Mucosa of gallbladder (tissue), 1 donor: ENCODE data around the gene GCNA. TPM values are rescaled to one million over a fixed set of nuclear protein-coding genes. Genes with fewer than 3 reads are reported as not detected.

Experiments
- DNase-seq: peaks from one replicate; pipeline ENCODE4 v3.0.0-alpha.2; 2020; ENCODE audit warnings: low spot score
- total RNA-seq: library from RNA; stranded (reverse); gene quantifications from one replicate; pipeline ENCODE4 v1.2.1, GENCODE V29; 2021
- donor health status: DM: no; HTN: no; CAD: no.

GCNA gene
- total RNA-seq, 1 donor from 2014 or later, result 2.0 TPM

DNA sequence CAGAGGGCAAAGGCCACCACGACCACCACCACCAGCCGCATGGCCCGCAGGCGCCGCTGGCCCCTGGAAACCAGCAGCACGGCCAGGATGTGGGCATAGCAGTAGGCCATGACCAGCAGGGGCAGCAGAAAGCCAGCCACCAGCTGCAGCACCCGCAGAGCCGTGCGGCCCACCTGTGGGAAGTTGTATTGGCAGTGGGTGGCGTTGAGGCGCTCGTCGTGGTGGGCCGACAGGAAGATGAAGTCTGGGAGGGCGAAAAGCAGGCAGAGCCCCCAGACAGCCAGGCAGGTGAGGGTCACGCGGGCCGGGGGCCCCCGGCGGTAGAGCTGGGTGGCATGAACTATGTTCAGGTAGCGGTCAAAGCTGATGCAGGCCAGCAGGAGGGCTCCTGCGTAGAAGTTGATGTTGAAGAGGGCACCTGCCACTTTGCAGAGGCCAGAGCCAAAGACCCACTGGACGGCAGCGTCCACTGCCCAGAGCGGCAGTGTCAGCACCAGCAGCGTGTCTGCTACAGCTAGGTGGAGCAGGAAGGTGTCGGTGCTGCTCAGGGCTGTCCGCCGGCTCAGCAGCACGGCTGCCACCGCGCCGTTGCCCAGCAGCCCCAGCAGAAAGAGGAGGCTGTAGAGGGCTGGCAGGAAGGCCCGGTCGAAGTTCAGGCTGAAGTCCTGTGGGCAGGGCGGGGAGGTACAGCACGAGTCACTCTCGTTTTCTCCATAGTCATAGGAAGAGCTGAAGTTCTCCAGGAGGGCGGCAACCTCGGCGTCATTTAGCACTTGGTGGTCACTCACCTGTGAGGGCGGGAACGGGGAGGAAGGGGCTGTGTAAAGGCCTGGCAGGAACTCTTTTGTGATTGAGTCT is 38.7 kb downstream of the GCNA start:
- DNase-seq, result peak; percentile 61

DNA sequence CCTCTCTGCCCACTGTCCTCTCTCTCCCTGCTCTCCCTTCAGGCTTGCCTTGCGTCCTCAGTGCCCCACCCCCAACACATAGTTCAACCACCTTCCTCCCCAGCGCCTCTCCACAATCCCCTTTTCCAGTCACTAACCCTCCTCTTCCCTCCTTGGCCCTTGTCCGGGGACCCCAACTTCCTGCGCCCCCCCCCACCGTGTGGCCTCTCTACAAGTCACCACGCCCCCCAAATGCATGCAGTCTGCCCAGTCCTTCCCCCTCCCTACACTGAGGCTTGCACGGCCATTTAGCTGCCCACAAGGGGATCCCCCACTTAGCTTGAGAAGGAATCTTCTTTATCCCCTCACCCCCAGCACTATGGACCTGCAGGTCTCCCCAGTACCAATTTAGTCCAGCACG is 39.5 kb downstream of the GCNA start:
- no peak for DNase-seq

DNA sequence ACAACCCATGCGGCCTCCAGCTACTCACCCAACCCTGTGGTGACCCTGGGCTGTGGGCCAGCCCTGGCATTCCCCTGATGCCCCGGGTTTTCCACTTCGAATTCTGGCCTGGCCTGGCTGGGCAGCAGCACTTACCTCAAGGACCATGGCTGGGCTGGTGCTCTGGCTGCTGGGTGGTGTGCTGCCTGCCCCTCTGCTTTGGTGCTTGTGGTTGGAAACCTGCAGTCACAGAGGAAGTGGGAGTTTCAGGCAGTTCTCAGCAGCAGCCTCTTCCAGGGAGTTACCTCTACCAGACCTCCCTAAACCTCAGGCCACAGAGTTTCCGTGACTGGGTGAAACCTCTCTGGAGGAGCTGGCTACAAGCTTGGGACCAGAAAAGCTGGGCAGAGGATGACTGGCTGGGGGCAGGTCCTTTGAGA is 40.1 kb downstream of the GCNA start, which contains the start of gene CXCR3:
TSS of gene CXCR3 (minus strand) at position 209 of the 419 bp plus-strand sequence. CDS start at position 147, 62 bp downstream.
- DNase-seq, result no peak

DNA sequence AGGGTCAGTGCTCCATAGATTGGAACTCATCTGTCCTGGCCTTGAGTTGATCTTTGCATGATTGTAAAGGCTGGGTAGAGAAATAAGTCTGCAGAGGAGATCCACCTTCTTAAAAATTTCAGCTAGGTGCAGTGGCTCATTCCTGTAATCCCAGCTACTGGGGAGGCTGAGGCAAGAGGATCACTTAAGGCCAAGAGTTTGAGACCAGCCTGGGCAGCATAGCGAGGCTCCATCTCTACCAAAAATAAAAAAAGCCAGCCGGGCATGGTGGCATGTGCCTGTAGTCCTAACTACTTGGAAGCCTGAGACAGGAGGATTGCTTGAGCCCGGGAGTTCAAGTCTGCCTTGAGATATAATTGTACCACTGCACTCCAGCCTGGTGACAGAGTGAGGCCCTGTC is 40.5 kb downstream of the GCNA start:
- DNase-seq, result no peak

DNA sequence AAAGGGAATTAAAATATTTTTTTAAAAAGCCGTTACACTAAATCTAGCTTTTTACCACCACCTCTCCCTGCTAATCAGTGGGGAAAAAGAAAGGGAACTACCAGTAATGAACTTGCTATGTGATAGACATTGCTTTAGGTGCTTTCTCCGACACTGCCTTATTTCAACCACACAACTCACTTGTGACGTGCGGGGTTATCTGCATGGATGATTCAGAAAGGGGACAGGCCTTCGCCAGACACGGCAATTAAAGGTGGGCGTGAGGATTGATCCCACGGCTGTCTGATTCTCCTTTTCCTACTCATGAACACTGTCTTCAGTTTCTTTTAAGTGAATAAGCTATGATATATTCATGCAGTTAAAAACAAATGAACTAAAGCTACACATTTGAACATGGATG is 41.0 kb downstream of the GCNA start:
- no peak for DNase-seq

DNA sequence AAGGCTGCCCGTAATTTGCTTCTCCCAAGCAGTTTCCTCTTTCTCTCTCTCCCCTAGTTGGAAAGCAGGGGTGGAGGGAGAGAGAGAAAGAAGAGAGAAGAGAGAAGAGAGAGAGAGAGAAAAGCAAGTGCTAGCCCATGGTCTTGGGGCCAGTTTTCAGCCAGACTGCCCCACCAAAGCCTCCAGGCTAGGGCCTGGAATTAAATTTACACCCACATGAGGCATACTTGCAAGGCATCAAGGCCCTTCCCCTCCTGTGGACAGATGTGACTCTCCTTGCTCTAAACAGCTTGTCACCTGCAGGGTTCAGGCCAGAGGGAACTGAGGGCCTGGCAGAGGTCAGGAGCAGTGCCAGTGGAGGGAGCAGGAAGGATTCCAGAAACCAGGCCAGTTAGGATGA is 41.7 kb downstream of the GCNA start:
- no peak for DNase-seq

DNA sequence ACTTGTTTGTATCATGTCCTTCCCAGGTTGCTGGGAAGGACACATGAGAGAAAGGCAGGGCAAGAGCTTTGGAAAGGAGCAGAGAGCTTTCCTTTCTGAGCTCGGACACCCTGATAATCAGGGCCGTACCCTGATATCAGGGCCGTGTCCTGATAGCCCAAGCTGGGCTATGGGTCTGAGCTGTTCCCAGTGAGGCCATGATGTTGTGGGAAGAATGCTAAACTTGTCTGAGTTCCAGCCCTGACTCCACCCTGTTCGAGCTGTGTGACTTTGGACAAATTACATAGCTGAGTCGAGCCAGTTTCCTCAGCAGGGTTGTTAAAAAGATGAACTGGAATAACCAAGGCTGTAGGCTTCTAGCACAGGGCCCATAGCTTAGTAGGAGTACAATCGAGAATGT is 43.4 kb downstream of the GCNA start:
- no peak for DNase-seq

DNA sequence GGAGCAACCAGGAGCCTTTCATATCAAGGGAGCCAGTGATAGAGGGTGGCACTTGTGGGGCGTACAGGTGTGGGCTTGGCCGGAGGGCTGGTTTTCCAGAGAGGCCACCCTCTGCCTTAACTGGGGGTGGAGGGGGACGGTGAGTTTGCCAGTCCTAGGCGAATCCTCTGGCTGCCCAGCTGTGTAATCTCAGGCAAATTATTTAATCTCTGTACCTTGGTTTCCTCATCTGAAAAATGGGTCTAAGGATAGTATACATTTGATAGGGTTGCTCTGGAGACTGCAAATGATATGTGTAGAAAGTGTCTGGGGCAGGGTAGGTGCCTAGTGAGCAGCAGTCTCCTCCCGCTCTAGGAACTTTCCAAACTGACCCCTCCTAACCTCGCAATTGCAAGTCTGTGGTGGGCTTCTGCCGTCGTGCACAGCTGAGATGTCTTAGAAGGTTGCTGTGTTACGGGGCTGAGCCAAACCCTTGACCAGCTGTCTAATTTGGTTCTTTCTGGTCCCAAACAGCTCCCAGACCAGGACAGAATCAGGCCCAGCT is 43.9 kb downstream of the GCNA start:
- no peak for DNase-seq

DNA sequence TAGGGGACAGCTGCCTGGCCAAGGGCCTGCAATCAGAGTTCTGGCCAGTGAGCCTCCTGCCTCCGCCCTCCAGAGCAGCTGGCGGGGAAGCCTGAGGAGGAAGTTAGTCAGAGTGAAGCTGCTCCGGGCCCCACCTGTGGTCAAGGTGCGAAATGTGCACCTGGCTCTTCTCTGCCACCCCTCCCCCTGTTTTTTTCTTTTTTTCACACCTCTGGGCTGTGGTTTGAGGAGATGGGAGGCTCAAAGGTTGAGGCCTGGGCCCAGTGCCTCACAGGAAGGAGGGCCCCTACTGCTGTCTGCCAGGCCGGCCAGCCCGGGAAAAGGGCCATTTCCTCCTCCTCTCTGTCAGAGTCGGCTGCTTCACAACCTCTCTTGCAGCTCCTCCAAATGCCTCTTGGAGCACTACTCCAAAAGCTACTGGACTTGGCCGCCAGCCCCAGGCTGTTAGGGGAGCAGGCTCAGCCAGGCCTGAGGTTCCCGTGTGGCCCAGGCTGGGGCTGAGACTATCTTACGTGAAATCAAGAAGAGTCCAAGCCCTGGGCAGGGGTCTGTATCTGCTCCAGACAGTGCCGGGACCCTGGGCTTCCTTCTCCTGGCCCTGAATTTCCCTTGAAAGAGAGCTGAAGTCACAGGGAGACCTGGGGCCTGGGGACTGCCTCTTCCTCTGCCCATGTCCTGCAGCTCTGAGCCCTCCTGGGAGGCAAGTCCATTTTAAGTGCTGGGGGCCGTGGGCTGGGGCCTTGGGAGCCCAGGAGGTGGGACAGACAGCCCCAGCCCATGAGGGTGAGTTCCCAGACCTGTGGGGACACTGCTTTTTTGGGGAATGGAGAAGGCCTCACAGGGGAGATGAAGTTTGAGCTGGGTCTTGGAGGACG is 44.6 kb downstream of the GCNA start:
- peak; percentile 81 for DNase-seq

DNA sequence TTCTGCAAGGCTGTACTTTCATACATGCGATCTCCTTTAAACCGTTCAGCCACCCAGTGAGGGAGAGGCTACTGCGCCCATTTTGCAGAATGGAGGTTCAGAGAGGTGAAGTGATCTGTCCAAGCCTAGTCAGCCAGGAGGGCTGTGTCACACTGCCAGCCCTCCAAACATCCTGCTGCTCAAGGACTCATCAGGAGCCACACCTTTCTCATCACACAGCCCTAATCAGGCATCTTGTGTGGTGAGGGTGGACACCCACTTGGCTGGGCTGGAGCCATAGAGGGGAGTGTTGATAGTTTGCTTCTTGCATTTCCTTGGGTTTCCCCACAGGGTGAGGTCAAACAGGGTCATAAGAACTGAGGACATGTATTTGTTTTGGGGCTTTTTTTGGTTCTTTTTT is 45.5 kb downstream of the GCNA start:
- no peak for DNase-seq

DNA sequence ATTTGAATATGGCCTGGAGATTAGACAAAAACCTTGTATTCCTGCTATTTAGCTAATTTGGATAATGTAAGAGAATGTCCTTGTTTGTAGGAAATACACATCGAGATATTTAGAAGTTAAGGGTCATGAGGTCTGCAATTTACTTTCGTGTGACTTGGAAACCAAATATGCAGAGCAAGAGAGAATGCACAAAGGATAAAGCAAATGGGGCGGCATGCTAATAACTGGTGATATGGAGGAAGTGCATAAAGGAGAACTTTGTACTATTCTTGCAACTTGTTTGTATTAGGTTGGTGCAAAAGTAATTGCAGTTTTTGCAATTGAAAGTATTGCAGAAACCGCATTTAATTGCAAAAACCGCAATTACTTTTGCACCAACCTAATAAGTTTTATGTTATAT is 47.2 kb downstream of the GCNA start:
- DNase-seq, result no peak

DNA sequence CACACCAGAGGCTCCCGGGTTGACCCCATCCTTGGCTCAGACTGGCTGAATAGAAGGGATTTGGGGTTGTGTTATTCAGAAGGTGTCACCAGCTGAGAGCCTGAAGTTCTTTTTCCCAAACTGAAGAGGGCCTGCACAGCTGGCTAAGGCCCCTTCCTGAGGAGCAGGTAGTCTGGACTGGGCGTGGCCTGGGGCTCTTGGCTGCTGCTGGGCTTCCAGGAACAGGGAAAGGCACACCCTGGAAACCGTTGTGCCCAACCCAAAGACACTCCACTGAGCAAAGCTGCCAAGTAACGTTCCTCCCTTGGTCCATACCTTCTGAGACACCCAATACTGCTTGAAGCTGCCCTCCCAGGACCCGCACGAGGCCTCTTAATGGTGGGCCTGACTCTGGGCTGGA is 48.3 kb downstream of the GCNA start:
- DNase-seq, result no peak

DNA sequence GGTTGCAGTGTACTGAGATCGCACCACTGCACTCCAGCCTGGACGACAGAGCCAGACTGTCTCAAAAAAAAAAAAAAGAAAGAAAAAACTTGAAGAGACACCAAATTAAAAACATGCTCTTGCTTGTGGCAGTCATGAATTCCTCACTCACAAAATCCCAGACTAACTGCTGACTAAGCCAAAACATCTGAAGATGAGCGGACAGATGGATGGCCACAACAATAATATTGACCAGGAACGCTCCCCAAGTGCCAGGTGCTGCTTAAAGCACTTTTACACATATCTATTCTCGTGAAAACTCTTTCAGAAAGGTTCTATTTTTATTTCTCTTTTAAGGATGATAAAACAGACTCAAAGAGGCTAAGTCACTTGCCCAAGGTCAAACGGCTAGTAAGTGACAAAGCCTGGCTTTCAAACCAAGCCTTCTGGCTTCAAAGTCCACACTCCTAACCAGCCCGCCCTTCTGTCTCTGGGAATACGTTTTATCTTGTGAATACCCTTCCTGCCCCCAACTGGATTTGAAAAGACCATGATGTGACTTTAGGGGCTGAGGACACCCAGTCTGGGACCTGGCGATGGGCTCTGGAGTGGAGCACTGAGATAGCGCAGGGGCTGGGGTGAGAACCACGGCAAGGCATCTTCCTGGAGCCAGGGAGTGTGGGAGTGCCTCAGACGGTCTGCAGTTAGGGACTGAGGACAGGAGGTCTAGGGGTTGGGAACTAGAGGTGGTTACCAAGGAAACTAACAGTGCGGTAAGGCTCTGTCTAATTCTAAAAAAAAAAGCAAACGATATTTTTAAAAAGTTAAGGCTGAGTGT is 49.6 kb downstream of the GCNA start:
- DNase-seq, result no peak

DNA sequence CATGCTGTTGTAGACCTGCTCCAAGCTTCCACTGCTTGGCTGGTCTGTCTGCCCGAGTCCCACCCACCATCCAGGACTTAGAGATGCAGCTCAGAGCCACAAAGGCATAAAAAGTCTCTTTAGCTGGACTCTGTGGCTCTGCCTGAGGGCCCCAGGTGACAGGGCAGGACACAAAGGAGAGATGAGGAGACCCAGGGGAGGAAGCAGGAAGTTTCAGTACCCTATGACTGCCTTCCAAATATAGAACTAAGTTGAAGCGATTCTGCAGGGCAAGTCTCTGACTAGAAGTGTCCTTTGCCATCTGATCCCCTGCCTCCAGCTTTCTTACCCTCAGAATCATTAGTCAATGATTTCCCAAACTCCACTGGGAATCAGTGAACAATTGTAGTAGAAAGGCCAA is 51.2 kb downstream of the GCNA start:
- DNase-seq, result no peak

DNA sequence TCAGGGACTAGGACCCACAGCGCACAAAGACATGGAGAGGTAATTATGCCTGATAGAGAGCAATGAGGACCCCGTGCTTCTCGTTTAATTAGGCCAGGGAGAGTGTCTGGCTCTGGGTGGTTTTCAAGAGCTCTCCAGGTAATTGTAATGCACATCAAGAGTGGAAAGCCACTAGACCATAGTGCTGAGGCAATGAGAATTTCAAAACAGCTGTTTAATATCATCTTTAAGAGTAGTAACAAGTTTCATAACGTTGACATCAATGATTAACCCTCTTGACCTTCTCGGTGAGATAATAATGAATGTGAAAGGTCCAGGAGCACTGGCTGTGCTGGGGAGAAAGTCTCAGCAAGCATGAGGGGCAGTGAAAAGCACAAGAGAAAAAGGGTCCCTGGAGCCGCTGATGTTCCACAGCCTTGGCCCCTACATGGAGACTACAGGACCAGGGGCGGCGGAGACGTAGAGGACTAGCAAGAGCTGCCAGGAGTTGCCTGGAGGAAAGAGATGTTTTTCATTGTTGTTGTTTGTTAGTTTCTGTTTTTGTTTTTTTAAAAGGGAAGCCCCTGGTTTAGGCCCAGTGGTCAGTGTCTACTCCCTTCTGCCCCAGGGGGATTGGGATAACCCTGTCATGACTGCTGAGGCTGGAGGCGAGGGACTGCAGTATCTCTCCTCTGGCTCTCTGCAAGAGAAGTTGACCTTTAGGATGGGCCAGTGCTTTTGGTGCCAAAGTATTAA is 54.9 kb downstream of the GCNA start:
- no peak for DNase-seq

DNA sequence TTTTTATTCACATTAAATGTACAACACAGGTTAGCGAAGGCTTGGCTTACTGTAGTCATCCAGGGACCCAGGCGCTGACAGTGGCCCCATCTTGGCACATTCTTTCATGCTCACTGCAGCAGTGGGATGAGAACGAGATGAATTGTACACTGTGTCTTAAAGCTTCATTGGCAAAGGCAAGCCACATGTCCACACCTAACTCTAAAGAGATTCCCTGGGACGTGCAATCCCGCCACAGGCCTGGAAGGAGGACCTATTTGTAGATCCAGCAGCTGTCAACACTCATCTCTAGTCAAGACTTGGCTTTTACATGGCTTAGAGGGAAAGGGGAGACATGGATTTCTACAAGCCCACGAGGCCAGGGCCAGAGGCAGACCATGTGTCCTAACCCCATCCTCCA is 56.1 kb downstream of the GCNA start:
- DNase-seq, result no peak

DNA sequence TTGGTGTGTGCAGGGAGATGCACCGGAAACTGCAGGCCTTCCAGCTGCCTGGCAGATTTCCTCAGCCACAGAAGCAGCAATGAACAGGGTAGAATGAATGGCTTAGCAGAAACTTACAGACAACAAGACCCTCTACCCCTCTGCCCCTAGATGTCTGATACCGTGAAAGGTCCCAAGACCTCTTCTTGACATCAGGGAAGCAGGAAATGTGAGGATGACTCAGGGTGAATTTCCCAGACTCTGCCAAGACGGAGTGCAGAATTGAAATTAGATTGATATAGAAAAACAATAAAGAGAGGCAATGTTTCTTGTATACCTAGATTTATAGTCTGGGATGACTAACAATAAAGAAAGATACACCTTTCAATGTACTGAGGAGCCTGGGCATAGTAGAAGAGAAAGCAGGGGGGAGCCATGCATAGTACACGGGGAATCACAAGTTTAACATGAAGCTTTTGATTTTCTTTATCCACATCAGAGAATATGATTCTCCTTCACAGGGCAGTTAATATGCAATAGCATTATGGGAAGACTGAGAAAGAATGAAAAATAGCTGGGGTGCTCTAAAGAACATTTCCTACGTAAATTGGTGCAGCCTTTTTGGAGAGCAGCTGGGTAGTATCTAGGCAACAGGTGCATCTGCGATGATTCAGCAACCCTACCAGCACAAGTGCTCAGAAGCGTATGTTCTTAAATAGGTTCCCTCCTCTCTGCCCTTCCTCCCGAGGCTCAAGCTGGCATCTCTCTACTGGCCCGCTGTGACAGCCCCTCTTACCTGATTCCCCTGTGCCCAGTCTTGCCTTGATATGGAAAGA is 58.4 kb downstream of the GCNA start:
- no peak for DNase-seq

DNA sequence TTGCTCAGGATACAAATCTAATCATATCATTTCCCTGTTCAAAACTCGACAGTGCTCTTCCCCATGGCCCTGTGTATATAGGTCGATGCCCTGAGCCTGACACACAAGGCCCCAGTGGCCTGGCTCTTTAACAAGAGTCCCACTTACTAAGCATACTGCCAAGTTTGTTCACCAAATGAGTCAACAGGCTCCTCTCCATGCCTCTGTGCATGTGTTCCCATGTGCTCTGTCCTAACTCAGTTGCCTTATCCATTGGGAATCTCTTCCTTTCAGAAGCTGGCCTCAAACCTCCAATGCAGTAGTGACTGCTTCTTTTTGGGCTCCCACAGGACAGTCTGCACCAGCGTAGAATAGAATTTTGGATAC is 59.0 kb downstream of the GCNA start:
- no peak for DNase-seq

DNA sequence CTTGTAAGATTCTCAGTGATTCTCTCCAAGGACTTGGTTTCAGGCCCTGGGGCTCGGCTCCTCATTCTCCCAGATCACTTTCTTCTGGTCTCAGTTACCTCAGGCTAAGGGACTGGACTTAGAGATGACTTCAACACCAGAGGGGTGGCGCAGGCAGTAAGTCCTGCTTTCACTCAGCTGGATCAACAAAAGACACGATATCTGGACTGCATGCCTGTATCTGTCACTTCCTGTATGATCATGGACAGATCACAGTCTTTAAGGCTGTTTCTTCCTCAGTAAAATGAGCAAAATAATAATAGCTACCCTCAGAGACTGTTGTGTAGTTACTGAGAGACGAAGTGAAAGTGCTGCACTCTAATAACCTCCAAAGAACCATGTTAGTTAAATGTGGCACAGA is 59.6 kb downstream of the GCNA start:
- no peak for DNase-seq

DNA sequence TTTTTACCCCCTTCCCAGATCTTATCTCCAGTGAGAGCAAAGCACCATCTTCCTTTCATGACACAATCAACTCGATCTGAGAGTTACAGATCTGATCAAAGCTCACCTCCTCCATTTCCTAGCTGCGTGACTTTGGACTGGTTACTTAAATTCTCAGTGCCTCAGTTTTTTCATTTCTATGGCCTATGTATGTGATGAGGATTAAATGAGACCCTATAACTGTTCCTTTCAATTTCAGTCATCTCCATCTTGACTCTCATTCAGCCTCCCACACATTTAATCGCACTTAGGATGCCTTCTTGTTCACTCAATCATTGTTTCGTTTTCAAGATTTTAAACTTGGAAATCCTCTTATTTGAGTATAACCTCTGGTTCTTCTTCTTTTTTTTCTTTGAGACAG is 60.2 kb downstream of the GCNA start:
- DNase-seq, result no peak
